MM.1S (cell line): ENCODE results near the gene DMXL2.

ENCODE experiments used
- DNase-seq: peaks from one replicate; pipeline ENCODE4 v3.0.0-alpha.2; 2015
- H2AFZ ChIP-seq: fragments of 300-600 bp; sonication (generic); 2 replicates; pipeline ENCODE4 v1.6.0; 2016; ENCODE audit warnings: antibody characterized with exemption, low read length
- H3F3A ChIP-seq: fragments of 300-600 bp; sonication (generic); 2 replicates; pipeline ENCODE4 v1.6.1; 2016; ENCODE audit warnings: mild to moderate bottlenecking, antibody characterized with exemption, low read length, moderate library complexity, mixed read lengths; ENCODE audit not compliant: insufficient read depth
- H3K27ac ChIP-seq: fragments of 300-600 bp; sonication (generic); 2 replicates; pipeline ENCODE4 v1.5.1; 2016; ENCODE audit warnings: mild to moderate bottlenecking, low read length
- H3K27me3 ChIP-seq: fragments of 300-600 bp; sonication (generic); replicated peaks from 2 replicates; pipeline ENCODE4 v1.6.0; 2016; ENCODE audit warnings: low read length; ENCODE audit not compliant: insufficient read depth
- H3K36me3 ChIP-seq: fragments of 300-600 bp; sonication (generic); replicated peaks from 2 replicates; pipeline ENCODE4 v1.6.1; 2016; ENCODE audit warnings: mild to moderate bottlenecking, low read length, mixed read lengths; ENCODE audit not compliant: insufficient read depth
- H3K4me1 ChIP-seq: fragments of 300-600 bp; sonication (generic); 2 replicates; pipeline ENCODE4 v1.6.1; 2016; ENCODE audit warnings: low read length, mixed read lengths
- H3K4me2 ChIP-seq: fragments of 300-600 bp; sonication (generic); 2 replicates; pipeline ENCODE4 v1.6.0; 2016; ENCODE audit warnings: low read depth, low read length
- H3K4me3 ChIP-seq: fragments of 300-600 bp; sonication (generic); 2 replicates; pipeline ENCODE4 v1.5.1; 2016; ENCODE audit warnings: low read length, mixed read lengths
- H3K79me2 ChIP-seq: fragments of 300-600 bp; sonication (generic); 2 replicates; pipeline ENCODE4 v1.6.1; 2016; ENCODE audit warnings: mixed run types, low read length, mixed read lengths
- H3K9ac ChIP-seq: fragments of 300-600 bp; sonication (generic); 2 replicates; pipeline ENCODE4 v1.6.1; 2016; ENCODE audit warnings: low read length, mixed read lengths
- H3K9me2 ChIP-seq: fragments of 300-600 bp; sonication (generic); replicated peaks from 2 replicates; pipeline ENCODE4 v1.6.1; 2016; ENCODE audit warnings: mild to moderate bottlenecking, low read length, mixed read lengths; ENCODE audit not compliant: insufficient read depth
- H3K9me3 ChIP-seq: fragments of 300-600 bp; sonication (generic); replicated peaks from 2 replicates; pipeline ENCODE4 v1.6.1; 2016; ENCODE audit warnings: mild to moderate bottlenecking, low read length, mixed read lengths; ENCODE audit not compliant: insufficient read depth
- H4K20me1 ChIP-seq: fragments of 300-600 bp; sonication (generic); 2 replicates; pipeline ENCODE4 v1.6.1; 2016; ENCODE audit warnings: mild to moderate bottlenecking, low read length, moderate library complexity, mixed read lengths; ENCODE audit not compliant: insufficient read depth
- CTCF ChIP-seq: fragments of 300-600 bp; sonication (generic); IDR thresholded peaks from 2 replicates; pipeline ENCODE4 v1.5.1; 2016; ENCODE audit warnings: antibody characterized with exemption, low read length, mixed read lengths
- EZH2 ChIP-seq: fragments of 300-600 bp; sonication (generic); optimal IDR thresholded peaks from 2 replicates; pipeline ENCODE3; 2017; ENCODE audit warnings: low read depth, mild to moderate bottlenecking, antibody characterized with exemption, low read length, mixed read lengths
- EZH2phosphoT487 ChIP-seq: fragments of 300-600 bp; sonication (generic); IDR thresholded peaks from 2 replicates; pipeline ENCODE4 v1.6.1; 2018; ENCODE audit warnings: antibody characterized with exemption, low read length

Gene DMXL2

GRCh38 chr15:51600114-51600513 is 22.5 kb downstream of the DMXL2 start:
- DNase-seq = no peak

GRCh38 chr15:51589881-51590568 is 32.5 kb downstream of the DMXL2 start:
- TF ChIP-seq CTCF (no peak), EZH2 (no peak), EZH2phosphoT487 (no peak)
- DNase-seq = no peak
- no peak overlapping the region for H3K27ac ChIP-seq
- H3K4me2 ChIP-seq = no peak overlapping the region
- H3K27me3 ChIP-seq = no peaks in the 10 kb centered on the region
- H3K9me3 ChIP-seq = no peaks in the 10 kb centered on the region
- no peaks in the 10 kb centered on the region for H3K9me2 ChIP-seq
- H3F3A ChIP-seq = no peaks in the 10 kb centered on the region
- no peak overlapping the region for H2AFZ ChIP-seq
- H3K79me2 ChIP-seq = no peaks in the 10 kb centered on the region
- no peak overlapping the region for H3K4me3 ChIP-seq
- H3K4me1 ChIP-seq = no peaks in the 10 kb centered on the region
- H3K36me3 ChIP-seq = no peaks in the 10 kb centered on the region
- no peaks in the 10 kb centered on the region for H4K20me1 ChIP-seq
- no peak overlapping the region for H3K9ac ChIP-seq

More at GRCh38 chr15:51600114-51600513, 22.5 kb downstream of the DMXL2 start:
- no peak for TF ChIP-seq EZH2phosphoT487
- TF ChIP-seq CTCF = no peak
- TF ChIP-seq EZH2 = no peak
- Histone ChIP-seq H3K9me2 (no peaks in the 10 kb centered on the region), H4K20me1 (no peaks in the 10 kb centered on the region), H3F3A (no peaks in the 10 kb centered on the region), H2AFZ (no peak overlapping the region), H3K27ac (no peak overlapping the region), H3K4me3 (no peak overlapping the region), H3K4me2 (no peak overlapping the region), H3K27me3 (no peaks in the 10 kb centered on the region), H3K9me3 (no peaks in the 10 kb centered on the region), H3K9ac (no peak overlapping the region), H3K36me3 (no peaks in the 10 kb centered on the region), H3K79me2 (no peaks in the 10 kb centered on the region), H3K4me1 (no peaks in the 10 kb centered on the region)

GRCh38 chr15:51588966-51589365 is 33.6 kb downstream of the DMXL2 start:
- no peak overlapping the region for H3K4me3 ChIP-seq
- no peaks in the 10 kb centered on the region for H3K9me2 ChIP-seq
- no peak overlapping the region for H3K4me2 ChIP-seq
- TF ChIP-seq EZH2phosphoT487 = no peak
- TF ChIP-seq CTCF = no peak
- no peak for TF ChIP-seq EZH2
- H3K36me3 ChIP-seq = no peaks in the 10 kb centered on the region
- no peaks in the 10 kb centered on the region for H3K27me3 ChIP-seq
- no peak overlapping the region for H3K27ac ChIP-seq
- H3K79me2 ChIP-seq = no peaks in the 10 kb centered on the region
- no peak overlapping the region for H2AFZ ChIP-seq
- H3K4me1 ChIP-seq = no peaks in the 10 kb centered on the region
- DNase-seq = no peak
- H3K9me3 ChIP-seq = no peaks in the 10 kb centered on the region
- H3F3A ChIP-seq = no peaks in the 10 kb centered on the region
- no peak overlapping the region for H3K9ac ChIP-seq
- no peaks in the 10 kb centered on the region for H4K20me1 ChIP-seq
